SU-DHL-6 (cell line): ENCODE measurements around the gene ERBB4.

Experiments
- H2AFZ ChIP-seq: fragments of 200-600 bp; sonication (generic); 2 replicates; pipeline ENCODE4 v1.6.1; 2014; ENCODE audit warnings: low read depth, mild to moderate bottlenecking, moderate library complexity, mixed read lengths, antibody characterized with exemption, low read length; ENCODE audit not compliant: severe bottlenecking
- H3F3A ChIP-seq: fragments of 200-600 bp; shearing (Covaris generic); 2 replicates; pipeline ENCODE4 v1.6.0; 2016; ENCODE audit warnings: antibody characterized with exemption, mild to moderate bottlenecking; ENCODE audit not compliant: insufficient read depth
- H3K27ac ChIP-seq: fragments of 200-600 bp; sonication (generic); 2 replicates; pipeline ENCODE4 v1.5.1; 2016; ENCODE audit warnings: low read depth, mild to moderate bottlenecking, low read length, moderate library complexity, mixed read lengths
- H3K27me3 ChIP-seq: fragments of 200-600 bp; sonication (generic), shearing (Covaris generic); 2 replicates; pipeline ENCODE4 v1.6.0; 2014; ENCODE audit warnings: mild to moderate bottlenecking, low read length
- H3K36me3 ChIP-seq: fragments of 200-600 bp; sonication (generic); 2 replicates; pipeline ENCODE4 v1.6.1; 2014; ENCODE audit warnings: mild to moderate bottlenecking, low read length, mixed read lengths
- H3K4me2 ChIP-seq: fragments of 300-600, 200-600 bp; shearing (Covaris generic), sonication (generic); 2 replicates; pipeline ENCODE4 v1.6.0; 2014; ENCODE audit warnings: low read length, low read depth, mild to moderate bottlenecking; ENCODE audit not compliant: poor library complexity, severe bottlenecking
- H3K4me3 ChIP-seq: fragments of 200-600 bp; sonication (generic); 2 replicates; pipeline ENCODE4 v1.5.1; 2014; ENCODE audit warnings: antibody characterized with exemption, low read length, mild to moderate bottlenecking, mixed read lengths; ENCODE audit not compliant: insufficient read depth, poor library complexity, severe bottlenecking
- H3K79me2 ChIP-seq: fragments of 200-600 bp; sonication (generic); 2 replicates; pipeline ENCODE4 v1.6.1; 2014; ENCODE audit warnings: mild to moderate bottlenecking, low read length, moderate library complexity; ENCODE audit not compliant: insufficient read depth
- H3K9ac ChIP-seq: fragments of 200-600 bp; sonication (generic); 2 replicates; pipeline ENCODE4 v1.7.0; 2014; ENCODE audit warnings: mild to moderate bottlenecking, low read length
- H3K9me2 ChIP-seq: fragments of 200-600 bp; sonication (generic); replicated peaks from 2 replicates; pipeline ENCODE4 v1.6.1; 2014; ENCODE audit warnings: low read length; ENCODE audit not compliant: insufficient read depth
- H3K9me3 ChIP-seq: fragments of 200-600 bp; sonication (generic); 2 replicates; pipeline ENCODE4 v1.6.1; 2014; ENCODE audit warnings: low read length, mixed read lengths; ENCODE audit not compliant: insufficient read depth
- H4K20me1 ChIP-seq: fragments of 200-600 bp; sonication (generic); 2 replicates; pipeline ENCODE4 v1.6.1; 2014; ENCODE audit warnings: low read depth, mild to moderate bottlenecking, antibody characterized with exemption, low read length, moderate library complexity, mixed read lengths
- EZH2phosphoT487 ChIP-seq: fragments of 200-600 bp; sonication (generic), shearing (Covaris generic); conservative IDR thresholded peaks from 2 replicates; pipeline ENCODE4 v1.6.1; 2018; ENCODE audit warnings: mild to moderate bottlenecking, antibody characterized with exemption, low read length, moderate library complexity, mixed read lengths
- TF ChIP-seq, protein P1 (sequence below): fragments of 200-600 bp; sonication (generic); IDR thresholded peaks from one replicate; pipeline ENCODE4 v1.5.1; 2017; ENCODE audit warnings: antibody characterized with exemption, mild to moderate bottlenecking, low read length, moderate library complexity; ENCODE audit not compliant: insufficient read depth, poor library complexity, severe bottlenecking

ERBB4 gene

DNA sequence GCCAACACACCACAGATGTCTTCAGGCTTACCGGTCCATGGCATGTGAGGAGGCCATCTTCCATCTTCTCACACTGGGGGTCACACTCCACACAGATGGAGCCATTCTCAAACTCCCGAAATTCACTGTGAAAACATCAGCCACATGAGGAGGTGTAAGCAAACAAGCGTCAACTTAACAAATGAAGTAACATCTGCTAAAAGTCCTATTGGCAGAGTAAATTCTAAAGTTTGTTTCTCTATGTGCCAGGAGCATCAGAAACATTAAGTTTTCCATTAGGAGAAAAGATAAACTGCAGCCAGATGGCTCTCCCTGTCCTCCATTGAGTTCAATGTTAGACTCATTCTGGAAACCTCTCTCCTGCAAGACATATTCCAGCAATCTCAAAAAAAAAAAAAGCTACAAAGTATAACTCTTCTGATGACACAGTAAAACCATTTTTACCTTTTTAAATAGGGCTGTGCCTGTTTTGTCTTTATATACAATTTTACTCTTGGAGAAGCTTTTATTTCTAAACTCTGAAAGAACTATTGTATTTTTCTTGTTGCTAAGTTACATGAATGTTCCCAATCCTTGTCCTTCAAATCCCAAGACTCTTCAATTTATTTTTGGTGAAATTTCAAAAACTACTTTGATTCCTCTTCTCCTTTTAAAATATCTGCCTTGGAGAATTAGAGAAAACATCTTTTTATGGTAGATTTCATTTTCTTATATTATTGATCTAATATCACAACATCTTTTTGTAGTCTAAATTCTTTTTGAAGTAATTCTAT, 865.3 kb downstream of the ERBB4 start:
- Histone ChIP-seq H3K79me2 (no peaks in the 10 kb centered on the region), H3K9ac (no peak overlapping the region), H3K9me3 (no peaks in the 10 kb centered on the region), H3K4me3 (no peak overlapping the region), H3F3A (no peaks in the 10 kb centered on the region), H3K27me3 (no peaks in the 10 kb centered on the region), H3K27ac (no peak overlapping the region), H4K20me1 (no peaks in the 10 kb centered on the region), H3K4me2 (no peak overlapping the region), H3K36me3 (no peaks in the 10 kb centered on the region), H3K9me2 (no peaks in the 10 kb centered on the region), H2AFZ (no peak overlapping the region)
- TF ChIP-seq, protein P1, sequence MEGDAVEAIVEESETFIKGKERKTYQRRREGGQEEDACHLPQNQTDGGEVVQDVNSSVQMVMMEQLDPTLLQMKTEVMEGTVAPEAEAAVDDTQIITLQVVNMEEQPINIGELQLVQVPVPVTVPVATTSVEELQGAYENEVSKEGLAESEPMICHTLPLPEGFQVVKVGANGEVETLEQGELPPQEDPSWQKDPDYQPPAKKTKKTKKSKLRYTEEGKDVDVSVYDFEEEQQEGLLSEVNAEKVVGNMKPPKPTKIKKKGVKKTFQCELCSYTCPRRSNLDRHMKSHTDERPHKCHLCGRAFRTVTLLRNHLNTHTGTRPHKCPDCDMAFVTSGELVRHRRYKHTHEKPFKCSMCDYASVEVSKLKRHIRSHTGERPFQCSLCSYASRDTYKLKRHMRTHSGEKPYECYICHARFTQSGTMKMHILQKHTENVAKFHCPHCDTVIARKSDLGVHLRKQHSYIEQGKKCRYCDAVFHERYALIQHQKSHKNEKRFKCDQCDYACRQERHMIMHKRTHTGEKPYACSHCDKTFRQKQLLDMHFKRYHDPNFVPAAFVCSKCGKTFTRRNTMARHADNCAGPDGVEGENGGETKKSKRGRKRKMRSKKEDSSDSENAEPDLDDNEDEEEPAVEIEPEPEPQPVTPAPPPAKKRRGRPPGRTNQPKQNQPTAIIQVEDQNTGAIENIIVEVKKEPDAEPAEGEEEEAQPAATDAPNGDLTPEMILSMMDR: no peak
- TF ChIP-seq EZH2phosphoT487: no peak

DNA sequence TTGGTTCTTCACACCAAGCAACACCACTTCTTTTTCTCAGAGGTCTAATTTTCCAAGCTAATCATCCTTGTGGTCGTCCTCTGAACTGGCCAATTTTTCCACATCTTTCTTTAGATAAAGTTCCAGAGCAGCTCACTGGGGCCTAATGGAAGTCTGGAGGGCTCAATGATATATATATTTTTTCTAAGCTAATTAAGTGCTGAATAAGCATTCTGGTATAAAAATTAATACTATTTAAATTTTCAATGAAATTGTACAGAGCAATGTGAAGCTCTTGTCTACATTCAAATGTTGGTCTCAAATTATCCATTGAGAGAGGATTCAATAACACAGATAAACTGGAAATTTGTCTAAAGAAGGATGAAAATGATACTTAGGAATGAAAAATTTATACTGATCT, 866.6 kb downstream of the ERBB4 start:
- Histone ChIP-seq H3K27me3 (no peaks in the 10 kb centered on the region), H4K20me1 (no peaks in the 10 kb centered on the region), H3F3A (no peaks in the 10 kb centered on the region), H3K4me3 (no peak overlapping the region), H3K9me2 (no peaks in the 10 kb centered on the region), H3K27ac (no peak overlapping the region), H3K9ac (no peak overlapping the region), H3K36me3 (no peaks in the 10 kb centered on the region), H3K9me3 (no peaks in the 10 kb centered on the region), H3K79me2 (no peaks in the 10 kb centered on the region), H3K4me2 (no peak overlapping the region), H2AFZ (no peak overlapping the region)
- TF ChIP-seq EZH2phosphoT487: no peak
- TF ChIP-seq, protein P1: no peak

DNA sequence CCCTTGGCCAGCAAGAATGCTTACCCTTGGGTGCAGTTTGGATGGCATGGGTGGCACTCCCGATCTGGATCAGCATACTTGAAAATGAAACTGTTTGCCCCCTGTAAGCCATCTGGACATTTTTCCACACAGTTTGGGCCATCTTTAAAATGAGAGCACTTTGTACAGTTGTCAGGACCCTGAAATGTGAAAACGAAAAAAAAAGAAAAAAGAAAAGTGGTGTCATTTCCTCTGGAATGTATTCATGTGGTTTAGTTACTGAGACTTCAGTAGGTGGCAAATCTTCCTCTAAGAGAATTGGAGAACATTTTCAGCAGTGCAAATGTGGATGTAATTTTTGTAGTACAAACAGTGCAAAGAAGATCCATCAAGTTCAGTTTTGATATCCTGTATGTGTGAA, 873.3 kb downstream of the ERBB4 start:
- Histone ChIP-seq H3K4me2 (no peak overlapping the region), H3K9me2 (no peaks in the 10 kb centered on the region), H3K36me3 (no peaks in the 10 kb centered on the region), H3K9ac (no peak overlapping the region), H3K9me3 (no peaks in the 10 kb centered on the region), H3K27me3 (no peaks in the 10 kb centered on the region), H3K79me2 (no peaks in the 10 kb centered on the region), H3F3A (no peaks in the 10 kb centered on the region), H2AFZ (no peak overlapping the region), H3K4me3 (no peak overlapping the region), H4K20me1 (no peaks in the 10 kb centered on the region), H3K27ac (no peak overlapping the region)
- no peak for TF ChIP-seq EZH2phosphoT487
- TF ChIP-seq, protein P1: no peak
